H1 (cell line): Measurements from ENCODE around the gene INPP5K. TPM values are rescaled to one million over a fixed set of nuclear protein-coding genes. Genes with fewer than 3 reads are reported as not detected.

Experiments
- CTCF ChIA-PET: fragments of 300-600 bp; sonication (Branson Sonifier 250); formaldehyde crosslinking; loops from one replicate; lab custom pipeline; 2021; ENCODE audit not compliant: partially characterized antibody; lab: Charles Lee
- POLR2A ChIA-PET: fragments of 300-600 bp; sonication (Branson Sonifier 250); formaldehyde crosslinking; loops from one replicate; lab custom pipeline; 2021; ENCODE audit warnings: inconsistent platforms; ENCODE audit not compliant: partially characterized antibody; lab: Charles Lee
- DNase-seq, 2 experiments: peaks; one replicate each; pipeline versions ENCODE4 v3.0.0 to v3.0.0-alpha.2; 2010 to 2022; ENCODE audit warnings: low spot score in 2 of 2, low read depth in 1 of 2, mixed read lengths in 1 of 2
- FAIRE-seq: peaks from 2 replicates; lab custom pipeline; 2011; peaks lifted over from hg19 to GRCh38; lab: Jason Lieb, UNC
- H2AFZ ChIP-seq: 2 replicates; pipeline ENCODE4 v1.8.1; 2012; ENCODE audit warnings: low read length, inconsistent platforms
- H2AK5ac ChIP-seq: 2 replicates; pipeline ENCODE4 v1.6.1; 2013; ENCODE audit warnings: low read depth, low read length
- H2BK120ac ChIP-seq: replicated peaks from 2 replicates; pipeline ENCODE3; 2013; ENCODE audit warnings: low read depth, low read length, inconsistent platforms
- H2BK12ac ChIP-seq: 2 replicates; pipeline ENCODE4 v1.6.1; 2013; ENCODE audit warnings: low read depth, low read length
- H2BK15ac ChIP-seq: 2 replicates; pipeline ENCODE4 v1.6.1; 2013; ENCODE audit warnings: low read length
- H2BK20ac ChIP-seq: 2 replicates; pipeline ENCODE4 v1.6.1; 2013; ENCODE audit warnings: low read length
- H2BK5ac ChIP-seq: 2 replicates; pipeline ENCODE4 v1.6.1; 2013; ENCODE audit warnings: low read depth, low read length
- H3K14ac ChIP-seq: 2 replicates; pipeline ENCODE4 v1.6.1; 2013; ENCODE audit warnings: inconsistent platforms; ENCODE audit not compliant: insufficient read length
- H3K18ac ChIP-seq: 2 replicates; pipeline ENCODE4 v1.6.1; 2013; ENCODE audit warnings: low read length; ENCODE audit errors: extremely low read depth
- H3K23ac ChIP-seq: 2 replicates; pipeline ENCODE4 v1.6.1; 2013; ENCODE audit warnings: inconsistent platforms; ENCODE audit not compliant: insufficient read length
- H3K23me2 ChIP-seq: 2 replicates; pipeline ENCODE4 v1.6.1; 2013; ENCODE audit warnings: low read depth, low read length
- H3K27ac ChIP-seq: 2 replicates; pipeline ENCODE4 v1.6.1; 2011; ENCODE audit warnings: low read depth, low read length, inconsistent platforms
- H3K27me3 ChIP-seq, 4 experiments: replicated peaks in 1 of 4; 1 replicate in 1 of 4; 2 replicates in 3 of 4; pipeline versions ENCODE4 v1.6.1 to v1.8.1; 2011 to 2013; ENCODE audit warnings: low read length in 3 of 4, mild to moderate bottlenecking in 3 of 4, inconsistent platforms in 2 of 4, mixed read lengths in 2 of 4, moderate library complexity in 1 of 4; ENCODE audit not compliant: control insufficient read depth in 3 of 4, insufficient read depth in 3 of 4; ENCODE audit errors: extremely low read depth in 1 of 4
- H3K36me3 ChIP-seq, 4 experiments: 2 replicates each; pipeline versions ENCODE4 v1.6.1 to v1.8.1; 2011 to 2013; ENCODE audit warnings: mild to moderate bottlenecking in 4 of 4, low read length in 3 of 4, moderate library complexity in 2 of 4, control low read depth in 1 of 4, inconsistent platforms in 1 of 4; ENCODE audit not compliant: insufficient read depth in 4 of 4, control insufficient read depth in 2 of 4
- H3K4ac ChIP-seq: replicated peaks from 2 replicates; pipeline ENCODE3; 2013; ENCODE audit warnings: low read length, low read depth, mixed read lengths, inconsistent platforms; ENCODE audit not compliant: insufficient read length
- H3K4me1 ChIP-seq, 4 experiments: replicated peaks in 1 of 4; 1 replicate in 1 of 4; 2 replicates in 3 of 4; pipeline versions ENCODE4 v1.6.1 to v1.8.1; 2011 to 2013; ENCODE audit warnings: low read length in 3 of 4, inconsistent platforms in 2 of 4, mixed read lengths in 1 of 4; ENCODE audit not compliant: insufficient read depth in 4 of 4, control insufficient read depth in 3 of 4
- H3K4me2 ChIP-seq, 2 experiments: 2 replicates each; pipeline versions ENCODE4 v1.6.1 to v1.8.1; 2011 to 2013; ENCODE audit warnings: low read depth in 2 of 2, low read length in 2 of 2, control low read depth in 1 of 2, inconsistent platforms in 1 of 2, mild to moderate bottlenecking in 1 of 2; ENCODE audit not compliant: insufficient read depth in 1 of 2
- H3K4me3 ChIP-seq, 4 experiments: fragments of 200-600, 300-600 bp in 1 of 4; sonication (generic), shearing (Covaris generic), sonication (Bioruptor Twin) in 1 of 4; 2 replicates each; pipeline versions ENCODE4 v1.5.1 to v1.8.1; 2011 to 2016; ENCODE audit warnings: low read length in 4 of 4, low read depth in 3 of 4, control low read depth in 2 of 4, inconsistent platforms in 2 of 4, mild to moderate bottlenecking in 2 of 4, mixed read lengths in 1 of 4, moderate library complexity in 1 of 4; ENCODE audit not compliant: insufficient read depth in 2 of 4; ENCODE audit errors: extremely low read depth in 1 of 4
- H3K56ac ChIP-seq: replicated peaks from 2 replicates; pipeline ENCODE3; 2013; ENCODE audit warnings: low read depth, mild to moderate bottlenecking, mixed read lengths, low read length, inconsistent platforms; ENCODE audit not compliant: insufficient read length
- H3K79me1 ChIP-seq: 2 replicates; pipeline ENCODE4 v1.6.1; 2013; ENCODE audit warnings: low read depth, low read length, control low read depth
- H3K79me2 ChIP-seq, 2 experiments: 2 replicates each; pipeline versions ENCODE4 v1.6.1 to v1.8.1; 2012 to 2013; ENCODE audit warnings: low read length in 2 of 2, mild to moderate bottlenecking in 2 of 2, inconsistent platforms in 1 of 2; ENCODE audit not compliant: insufficient read depth in 2 of 2, control insufficient read depth in 1 of 2
- H3K9ac ChIP-seq, 4 experiments: replicated peaks in 1 of 4; 1 replicate in 1 of 4; 2 replicates in 3 of 4; pipeline versions ENCODE4 v1.6.1 to v1.8.1; 2011 to 2013; ENCODE audit warnings: low read depth in 3 of 4, low read length in 3 of 4, control low read depth in 2 of 4, mild to moderate bottlenecking in 2 of 4, moderate library complexity in 2 of 4, inconsistent platforms in 1 of 4; ENCODE audit errors: extremely low read depth in 1 of 4
- H3K9me3 ChIP-seq, 2 experiments: 2 replicates each; pipeline versions ENCODE4 v1.6.1 to v1.8.1; 2012 to 2013; ENCODE audit warnings: mild to moderate bottlenecking in 2 of 2, moderate library complexity in 2 of 2, control low read depth in 1 of 2, inconsistent platforms in 1 of 2, low read depth in 1 of 2, low read length in 1 of 2, mixed read lengths in 1 of 2; ENCODE audit not compliant: insufficient read depth in 2 of 2
- H4K20me1 ChIP-seq, 2 experiments: replicated peaks in 1 of 2; 2 replicates each; pipeline versions ENCODE3 to v1.8.1; 2011 to 2013; ENCODE audit warnings: inconsistent platforms in 2 of 2, low read length in 2 of 2, mild to moderate bottlenecking in 1 of 2; ENCODE audit not compliant: insufficient read depth in 2 of 2, control insufficient read depth in 1 of 2
- H4K5ac ChIP-seq: 2 replicates; pipeline ENCODE4 v1.6.1; 2013; ENCODE audit warnings: low read length, low read depth, mixed read lengths, inconsistent platforms; ENCODE audit not compliant: insufficient read length
- H4K8ac ChIP-seq: 2 replicates; pipeline ENCODE4 v1.8.0; 2013; ENCODE audit warnings: mild to moderate bottlenecking, moderate library complexity, low read length, inconsistent platforms; ENCODE audit not compliant: insufficient read depth; ENCODE audit errors: extremely low read depth
- H4K91ac ChIP-seq: replicated peaks from 2 replicates; pipeline ENCODE3; 2013; ENCODE audit warnings: low read length, mixed read lengths, inconsistent platforms; ENCODE audit not compliant: insufficient read length
- CHD2 ChIP-seq: IDR thresholded peaks from 2 replicates; pipeline ENCODE4 v1.6.1; 2012; ENCODE audit warnings: low read length, improper control_type of control experiment
- EGR1 ChIP-seq: IDR thresholded peaks from 2 replicates; pipeline ENCODE4 v1.6.1; 2011; ENCODE audit warnings: low read depth, low read length, borderline replicate concordance
- GTF2F1 ChIP-seq: IDR thresholded peaks from 2 replicates; pipeline ENCODE4 v1.6.1; 2012; ENCODE audit warnings: low read depth, low read length, improper control_type of control experiment, borderline replicate concordance
- HDAC2 ChIP-seq, 2 experiments: fragments of 300-600 bp in 1 of 2; sonication (generic) in 1 of 2; IDR thresholded peaks; 2 replicates each; pipeline ENCODE4 v1.6.1; 2011 to 2012; ENCODE audit warnings: low read depth in 2 of 2, low read length in 2 of 2, mild to moderate bottlenecking in 2 of 2, moderate library complexity in 2 of 2, borderline replicate concordance in 1 of 2, inconsistent platforms in 1 of 2
- NANOG ChIP-seq: IDR thresholded peaks from 2 replicates; pipeline ENCODE4 v1.6.1; 2011; ENCODE audit warnings: low read length, low read depth, mild to moderate bottlenecking, inconsistent platforms; ENCODE audit not compliant: insufficient read depth, poor library complexity, severe bottlenecking
- POLR2AphosphoS5 ChIP-seq: IDR thresholded peaks from 2 replicates; pipeline ENCODE4 v1.6.1; 2011; ENCODE audit warnings: low read depth, low read length
- SP2 ChIP-seq: IDR thresholded peaks from 2 replicates; pipeline ENCODE4 v1.6.1; 2012; ENCODE audit warnings: mild to moderate bottlenecking, low read length, inconsistent platforms
- SP4 ChIP-seq: IDR thresholded peaks from 2 replicates; pipeline ENCODE4 v1.6.1; 2012; ENCODE audit warnings: low read length, inconsistent platforms
- SUZ12 ChIP-seq: fragments of 200-600 bp; sonication (generic); IDR thresholded peaks from 2 replicates; pipeline ENCODE4 v1.6.1; 2012; ENCODE audit warnings: mild to moderate bottlenecking, inconsistent platforms, low read length, moderate library complexity, mixed read lengths
- TAF7 ChIP-seq: optimal IDR thresholded peaks from 2 replicates; pipeline ENCODE3; 2011; ENCODE audit warnings: low read depth, mild to moderate bottlenecking, inconsistent platforms, low read length, moderate library complexity, borderline replicate concordance
- TCF12 ChIP-seq: IDR thresholded peaks from 2 replicates; pipeline ENCODE4 v1.6.1; 2011; ENCODE audit warnings: low read depth, mild to moderate bottlenecking, low read length
- WGBS, 2 experiments: shearing (Covaris generic) in 1 of 2; methylation state at CpG; one replicate each; pipeline versions ENCODE4 v1.1.6 to v1.1.7; 2013 to 2015; ENCODE audit warnings: low lambda C conversion rate in 2 of 2, mixed read lengths in 2 of 2, inconsistent platforms in 1 of 2, low coverage in 1 of 2, missing lambda C conversion rate in 1 of 2; ENCODE audit not compliant: insufficient replicate concordance in 2 of 2, insufficient coverage in 1 of 2, insufficient read length in 1 of 2; ENCODE audit errors: extremely low coverage in 1 of 2, missing lambda C conversion rate in 1 of 2; 5-methylcytosine and 5-hydroxymethylcytosine counted together
- polyA plus RNA-seq, 7 experiments: library from polyadenylated mRNA; depleted of rRNA in 3 of 7; stranded (reverse) in 5 of 7; unstranded in 2 of 7; fragments of >200 nt in 5 of 7; fragments of 200-250 nt in 2 of 7; gene quantifications; 1 replicate in 5 of 7; 2 replicates in 1 of 7; 4 replicates in 1 of 7; pipeline versions ENCODE4 v1.2.1 to v1.2.3, GENCODE V29; 2011 to 2013; ENCODE audit warnings: missing spikeins in 2 of 7, mixed read lengths in 2 of 7
- total RNA-seq: library from RNA; stranded (reverse); fragmentation: NEBNext Ultra II Directional; extraction: Animal tissue kit (Norgen Biotek cat#: 25700); gene quantifications from 2 replicates; pipeline ENCODE4 v1.2.1, GENCODE V29; 2021
- TF ChIP-seq, protein P1 (sequence below), 3 experiments: IDR thresholded peaks; 1 replicate in 2 of 3; 2 replicates in 1 of 3; pipeline versions ENCODE4 v1.5.1 to v1.6.1; 2011; ENCODE audit warnings: low read length in 3 of 3, mild to moderate bottlenecking in 3 of 3, inconsistent platforms in 2 of 3, low read depth in 1 of 3, moderate library complexity in 1 of 3; ENCODE audit not compliant: insufficient read depth in 1 of 3; ENCODE audit errors: control extremely low read depth in 1 of 3

Gene INPP5K
- total and polyA plus RNA-seq, 2 of the 8 experiments (the other 6 are each of a cell fraction or from before 2014, with no cell fraction given): 21.0 to 24.1 TPM

DNA sequence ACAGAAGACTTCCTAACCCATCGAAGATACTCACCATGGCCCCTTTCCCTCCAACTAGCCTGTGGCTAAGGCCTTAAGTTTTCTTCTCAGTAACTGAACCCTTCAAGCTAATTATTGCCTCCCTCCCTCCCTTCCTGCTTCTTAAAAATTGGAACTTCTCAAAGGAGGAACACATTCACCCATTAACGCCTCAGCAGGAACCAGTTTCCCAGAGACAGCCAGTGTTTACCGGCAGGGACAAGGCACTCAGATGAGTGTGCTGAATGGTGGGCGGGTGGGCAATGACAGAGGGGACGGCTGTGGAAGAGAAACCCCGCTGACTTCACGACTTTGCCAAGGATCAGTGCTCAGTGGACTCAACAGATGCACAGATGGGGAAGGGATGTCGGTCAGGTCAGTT, 25.9 kb upstream of the INPP5K start:
- POLR2A ChIA-PET: interaction anchor here (1.2 kb wide), 1 partner anchor 22 kb away, joined by 3 read pairs; no protein-coding TSS in a partner anchor
- no peak overlapping the region for H2BK120ac ChIP-seq
- no peaks in the 10 kb centered on the region for H3K9me3 ChIP-seq
- no peak overlapping the region for H3K23ac ChIP-seq
- no peaks in the 10 kb centered on the region for H3K79me2 ChIP-seq
- no peak overlapping the region for H2BK5ac ChIP-seq
- H3K23me2 ChIP-seq: no peaks in the 10 kb centered on the region
- H2BK12ac ChIP-seq: no peak overlapping the region
- no peak overlapping the region for H2AFZ ChIP-seq
- no peak overlapping the region for H3K4ac ChIP-seq
- H3K27ac ChIP-seq: no peak overlapping the region
- H3K4me2 ChIP-seq: no peak overlapping the region
- H3K4me1 ChIP-seq: no peaks in the 10 kb centered on the region
- FAIRE-seq (no peak), DNase-seq (no peak)
- H2BK15ac ChIP-seq: no peak overlapping the region
- CTCF ChIA-PET: interaction anchor here (1.9 to 2.2 kb wide), 2 partner anchors 9 to 127 kb away, joined by 7 read pairs; no protein-coding TSS in a partner anchor
- no peak overlapping the region for H3K9ac ChIP-seq
- no peak overlapping the region for H3K14ac ChIP-seq
- no peak overlapping the region for H4K91ac ChIP-seq
- H4K20me1 ChIP-seq: peaks cover 3% of the 10 kb centered on the region in 2 experiments
- no peak overlapping the region for H3K56ac ChIP-seq
- no peak overlapping the region for H3K4me3 ChIP-seq
- no peak overlapping the region for H4K5ac ChIP-seq
- H2BK20ac ChIP-seq: no peak overlapping the region
- H3K79me1 ChIP-seq: peaks cover 4% of the 10 kb centered on the region; the same call in 1 of the 2 replicates
- no peak overlapping the region for H3K18ac ChIP-seq
- H3K36me3 ChIP-seq: peaks cover 9 to 41% (median 21%) of the 10 kb centered on the region in 4 experiments; a peak in 7 of 8 replicates
- no peak overlapping the region for H4K8ac ChIP-seq
- no peak overlapping the region for H2AK5ac ChIP-seq
- H3K27me3 ChIP-seq: no peaks in the 10 kb centered on the region
- 88% methylated on average over 4 of the region's 8 CpGs; no CpG with 5 or more reads in 1 of the 2 experiments for WGBS, 2 experiments
- TF ChIP-seq POLR2AphosphoS5 (no peak), SUZ12 (no peak), SP2 (no peak), NANOG (no peak), GTF2F1 (no peak), TAF7 (no peak), SP4 (no peak), CHD2 (no peak), TCF12 (no peak), EGR1 (no peak), HDAC2 (IDR thresholded peaks at IDR 0.05; ENCODE audit: borderline replicate concordance in 1 of 2, low read depth in 2 of 2, low read length in 2 of 2) (no peak)
- TF ChIP-seq, protein P1, sequence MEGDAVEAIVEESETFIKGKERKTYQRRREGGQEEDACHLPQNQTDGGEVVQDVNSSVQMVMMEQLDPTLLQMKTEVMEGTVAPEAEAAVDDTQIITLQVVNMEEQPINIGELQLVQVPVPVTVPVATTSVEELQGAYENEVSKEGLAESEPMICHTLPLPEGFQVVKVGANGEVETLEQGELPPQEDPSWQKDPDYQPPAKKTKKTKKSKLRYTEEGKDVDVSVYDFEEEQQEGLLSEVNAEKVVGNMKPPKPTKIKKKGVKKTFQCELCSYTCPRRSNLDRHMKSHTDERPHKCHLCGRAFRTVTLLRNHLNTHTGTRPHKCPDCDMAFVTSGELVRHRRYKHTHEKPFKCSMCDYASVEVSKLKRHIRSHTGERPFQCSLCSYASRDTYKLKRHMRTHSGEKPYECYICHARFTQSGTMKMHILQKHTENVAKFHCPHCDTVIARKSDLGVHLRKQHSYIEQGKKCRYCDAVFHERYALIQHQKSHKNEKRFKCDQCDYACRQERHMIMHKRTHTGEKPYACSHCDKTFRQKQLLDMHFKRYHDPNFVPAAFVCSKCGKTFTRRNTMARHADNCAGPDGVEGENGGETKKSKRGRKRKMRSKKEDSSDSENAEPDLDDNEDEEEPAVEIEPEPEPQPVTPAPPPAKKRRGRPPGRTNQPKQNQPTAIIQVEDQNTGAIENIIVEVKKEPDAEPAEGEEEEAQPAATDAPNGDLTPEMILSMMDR (IDR thresholded peaks at IDR 0.05; ENCODE audit: control extremely low read depth in 1 of 3, insufficient read depth in 1 of 3, low read depth in 1 of 3, low read length in 3 of 3): no peak
